Measurements from ENCODE around the gene ARMC12.

The ARMC12 gene

GRCh38 chr6:35717449-35718374 is 19.1 kb upstream of the ARMC12 start:
- Histone ChIP-seq H3K4me2 (ENCODE audit: low read length) (peak overlapping the region; percentile 91), H3K27me3 (ENCODE audit: control insufficient read depth, low read length) (no peaks in the 10 kb centered on the region), H3F3A (ENCODE audit: control insufficient read depth, insufficient read depth) (peaks cover 12% of the 10 kb centered on the region), H3K36me3 (ENCODE audit: control insufficient read depth, low read length) (no peaks in the 10 kb centered on the region), H3K27ac (ENCODE audit: low read depth, low read length) (peak overlapping the region; percentile 82), H3K4me1 (ENCODE audit: control insufficient read depth, low read length) (peaks cover 65% of the 10 kb centered on the region), H3K4me3 (ENCODE audit: low read length) (peak overlapping the region; percentile 72), H3K9me3 (ENCODE audit: control insufficient read depth, insufficient read depth, low read length) (no peaks in the 10 kb centered on the region), H4K20me1 (ENCODE audit: control insufficient read depth, insufficient read depth, low read depth, low read length) (no peaks in the 10 kb centered on the region), H3K9me2 (replicated peaks; ENCODE audit: control insufficient read depth, low read length) (no peaks in the 10 kb centered on the region), H3K79me2 (ENCODE audit: control insufficient read depth, low read length) (no peaks in the 10 kb centered on the region)
- TF ChIP-seq EZH2phosphoT487 (IDR thresholded peaks at IDR 0.05; ENCODE audit: borderline replicate concordance, low read length), result no peak
- TF ChIP-seq, protein P1, sequence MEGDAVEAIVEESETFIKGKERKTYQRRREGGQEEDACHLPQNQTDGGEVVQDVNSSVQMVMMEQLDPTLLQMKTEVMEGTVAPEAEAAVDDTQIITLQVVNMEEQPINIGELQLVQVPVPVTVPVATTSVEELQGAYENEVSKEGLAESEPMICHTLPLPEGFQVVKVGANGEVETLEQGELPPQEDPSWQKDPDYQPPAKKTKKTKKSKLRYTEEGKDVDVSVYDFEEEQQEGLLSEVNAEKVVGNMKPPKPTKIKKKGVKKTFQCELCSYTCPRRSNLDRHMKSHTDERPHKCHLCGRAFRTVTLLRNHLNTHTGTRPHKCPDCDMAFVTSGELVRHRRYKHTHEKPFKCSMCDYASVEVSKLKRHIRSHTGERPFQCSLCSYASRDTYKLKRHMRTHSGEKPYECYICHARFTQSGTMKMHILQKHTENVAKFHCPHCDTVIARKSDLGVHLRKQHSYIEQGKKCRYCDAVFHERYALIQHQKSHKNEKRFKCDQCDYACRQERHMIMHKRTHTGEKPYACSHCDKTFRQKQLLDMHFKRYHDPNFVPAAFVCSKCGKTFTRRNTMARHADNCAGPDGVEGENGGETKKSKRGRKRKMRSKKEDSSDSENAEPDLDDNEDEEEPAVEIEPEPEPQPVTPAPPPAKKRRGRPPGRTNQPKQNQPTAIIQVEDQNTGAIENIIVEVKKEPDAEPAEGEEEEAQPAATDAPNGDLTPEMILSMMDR (IDR thresholded peaks at IDR 0.05; ENCODE audit: low read depth, low read length, poor library complexity, severe bottlenecking), result no peak

- Histone ChIP-seq H3K4me2 (ENCODE audit: low read length) (peak overlapping the region; percentile 91), H3K36me3 (ENCODE audit: control insufficient read depth, low read length) (no peaks in the 10 kb centered on the region), H3F3A (ENCODE audit: control insufficient read depth, insufficient read depth) (peaks cover 12% of the 10 kb centered on the region), H3K9me2 (replicated peaks; ENCODE audit: control insufficient read depth, low read length) (no peaks in the 10 kb centered on the region), H3K9me3 (ENCODE audit: control insufficient read depth, insufficient read depth, low read length) (no peaks in the 10 kb centered on the region), H3K27ac (ENCODE audit: low read depth, low read length) (peak overlapping the region; percentile 82), H3K79me2 (ENCODE audit: control insufficient read depth, low read length) (no peaks in the 10 kb centered on the region), H3K4me1 (ENCODE audit: control insufficient read depth, low read length) (peaks cover 59% of the 10 kb centered on the region), H4K20me1 (ENCODE audit: control insufficient read depth, insufficient read depth, low read depth, low read length) (no peaks in the 10 kb centered on the region), H3K4me3 (ENCODE audit: low read length) (peak overlapping the region; percentile 72), H3K27me3 (ENCODE audit: control insufficient read depth, low read length) (no peaks in the 10 kb centered on the region)
- TF ChIP-seq, protein P1 (IDR thresholded peaks at IDR 0.05; ENCODE audit: low read depth, low read length, poor library complexity, severe bottlenecking), result no peak
- no peak for TF ChIP-seq EZH2phosphoT487 (IDR thresholded peaks at IDR 0.05; ENCODE audit: borderline replicate concordance, low read length)
These were observed 18.5 kb upstream of the ARMC12 start for GRCh38 chr6:35718375-35718736.

GRCh38 chr6:35718911-35719381 is 17.9 kb upstream of the ARMC12 start:
- Histone ChIP-seq H3K4me1 (ENCODE audit: control insufficient read depth, low read length) (peaks cover 54% of the 10 kb centered on the region), H3K9me3 (ENCODE audit: control insufficient read depth, insufficient read depth, low read length) (no peaks in the 10 kb centered on the region), H3K79me2 (ENCODE audit: control insufficient read depth, low read length) (no peaks in the 10 kb centered on the region), H3K36me3 (ENCODE audit: control insufficient read depth, low read length) (no peaks in the 10 kb centered on the region), H3K4me2 (ENCODE audit: low read length) (peak overlapping the region; percentile 91), H3F3A (ENCODE audit: control insufficient read depth, insufficient read depth) (peaks cover 12% of the 10 kb centered on the region), H3K27ac (ENCODE audit: low read depth, low read length) (peak overlapping the region; percentile 82), H3K9me2 (replicated peaks; ENCODE audit: control insufficient read depth, low read length) (no peaks in the 10 kb centered on the region), H4K20me1 (ENCODE audit: control insufficient read depth, insufficient read depth, low read depth, low read length) (no peaks in the 10 kb centered on the region), H3K27me3 (ENCODE audit: control insufficient read depth, low read length) (no peaks in the 10 kb centered on the region), H3K4me3 (ENCODE audit: low read length) (peak overlapping the region; percentile 72)
- TF ChIP-seq EZH2phosphoT487 (IDR thresholded peaks at IDR 0.05; ENCODE audit: borderline replicate concordance, low read length), result no peak
- TF ChIP-seq, protein P1 (IDR thresholded peaks at IDR 0.05; ENCODE audit: low read depth, low read length, poor library complexity, severe bottlenecking), result no peak
